ENCODE results near the gene SRPX.

Gene SRPX

DNA sequence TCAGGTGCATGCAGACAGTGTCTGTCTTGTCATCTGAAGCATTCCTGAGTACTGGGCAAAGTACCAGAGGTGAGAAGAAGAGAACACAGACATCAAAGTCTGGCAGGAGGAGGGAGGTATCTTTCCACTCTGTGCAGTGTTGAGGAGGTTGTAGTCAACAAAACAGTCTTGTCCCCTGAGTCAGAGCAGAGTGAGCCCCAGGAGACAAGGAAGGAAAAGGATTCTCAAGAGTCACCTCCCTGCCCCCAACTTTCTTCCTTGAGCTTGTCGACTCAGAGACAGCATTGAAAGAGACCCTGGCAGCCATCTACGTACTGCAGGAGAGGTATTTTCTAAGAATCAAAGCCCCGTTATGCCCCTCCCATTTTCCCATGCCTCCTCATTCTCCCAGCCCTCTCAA, 4.4 kb upstream of the SRPX start:
- no peaks in the 10 kb centered on the region for H3K79me1 ChIP-seq (ENCODE audit: low read depth, low read length)
- peaks cover 0 to 30% (median 3%) of the 10 kb centered on the region in 3 experiments for H3K27me3 ChIP-seq (ENCODE audit: control insufficient read depth in 3 of 3, insufficient read depth in 3 of 3, low read depth in 1 of 3, low read length in 3 of 3)
- no peak overlapping the region for H2AK5ac ChIP-seq (ENCODE audit: low read depth, low read length)
- H3K27ac ChIP-seq (replicated peaks; ENCODE audit: low read length) = no peak overlapping the region
- H4K91ac ChIP-seq (ENCODE audit: low read depth, low read length, poor library complexity) = no peak overlapping the region
- no peak overlapping the region for H3K18ac ChIP-seq (ENCODE audit: low read length)
- WGBS, 2 donors (ENCODE audit: extremely low coverage in 2 of 2, insufficient read length in 2 of 2, insufficient replicate concordance in 1 of 2) = no CpG with 5 or more reads among the region's 3 CpGs
- no peaks in the 10 kb centered on the region for H3K36me3 ChIP-seq (replicated peaks in 1 of 2; ENCODE audit: control insufficient read depth in 2 of 2, insufficient read depth in 2 of 2, low read length in 2 of 2)
- H2BK5ac ChIP-seq (ENCODE audit: low read length) = no peak overlapping the region
- H3K9me3 ChIP-seq (replicated peaks in 1 of 2; ENCODE audit: control insufficient read depth in 2 of 2, insufficient read depth in 1 of 2, low read depth in 1 of 2, low read length in 2 of 2) = no peaks in the 10 kb centered on the region
- H3K4ac ChIP-seq (ENCODE audit: low read length) = no peak overlapping the region
- no peak for DNase-seq (ENCODE audit: low spot score)
- H4K8ac ChIP-seq (ENCODE audit: low read depth, low read length) = no peak overlapping the region
- H3K23ac ChIP-seq (ENCODE audit: low read depth, low read length, poor library complexity) = no peak overlapping the region
- no peak overlapping the region for H2BK12ac ChIP-seq (ENCODE audit: low read length)
- H3K4me1 ChIP-seq (ENCODE audit: control insufficient read depth in 2 of 2, insufficient read depth in 1 of 2, low read depth in 1 of 2, low read length in 2 of 2) = peaks cover 0 to 2% of the 10 kb centered on the region in 2 donors
- no peak overlapping the region for H2BK15ac ChIP-seq (ENCODE audit: low read length)
- no peak overlapping the region for H3K9ac ChIP-seq (ENCODE audit: low read depth, low read length, poor library complexity)
- no peak overlapping the region for H3K14ac ChIP-seq (ENCODE audit: low read length)
- H3K4me3 ChIP-seq (ENCODE audit: low read length in 2 of 2) = no peak overlapping the region
- no peak overlapping the region for H2BK120ac ChIP-seq (ENCODE audit: low read depth, low read length)
- H2AFZ ChIP-seq (ENCODE audit: low read length) = no peak overlapping the region
- H3K4me2 ChIP-seq (ENCODE audit: insufficient read depth, low read length, poor library complexity, severe bottlenecking) = no peak overlapping the region

DNA sequence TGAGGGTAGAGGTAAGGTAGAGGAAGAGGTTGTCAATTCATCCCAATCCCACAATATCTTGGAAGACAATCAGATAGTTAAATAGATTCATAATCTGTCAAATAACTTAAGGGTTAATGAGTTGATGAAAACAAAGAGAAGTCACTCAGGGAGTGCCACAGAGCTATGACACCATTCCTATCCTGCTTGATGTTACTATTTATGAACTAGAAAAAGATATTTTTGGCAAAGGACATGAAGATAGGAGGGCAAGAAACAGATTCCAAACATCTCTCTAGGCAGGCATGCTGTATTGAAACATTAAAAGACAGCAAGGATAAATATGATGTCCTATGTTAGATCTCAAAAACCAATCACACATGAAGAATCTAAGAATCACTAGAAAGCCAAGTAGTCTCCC, 3.5 kb upstream of the SRPX start:
- no peak overlapping the region for H3K27ac ChIP-seq (replicated peaks; ENCODE audit: low read length)
- no peak overlapping the region for H2BK12ac ChIP-seq (ENCODE audit: low read length)
- H4K91ac ChIP-seq (ENCODE audit: low read depth, low read length, poor library complexity) = no peak overlapping the region
- no peak overlapping the region for H3K4ac ChIP-seq (ENCODE audit: low read length)
- no peak overlapping the region for H3K4me3 ChIP-seq (ENCODE audit: low read length in 2 of 2)
- H3K9ac ChIP-seq (ENCODE audit: low read depth, low read length, poor library complexity) = no peak overlapping the region
- no peak overlapping the region for H3K4me2 ChIP-seq (ENCODE audit: insufficient read depth, low read length, poor library complexity, severe bottlenecking)
- no peak overlapping the region for H2BK5ac ChIP-seq (ENCODE audit: low read length)
- no peak overlapping the region for H2BK120ac ChIP-seq (ENCODE audit: low read depth, low read length)
- no peaks in the 10 kb centered on the region for H3K9me3 ChIP-seq (replicated peaks in 1 of 2; ENCODE audit: control insufficient read depth in 2 of 2, insufficient read depth in 1 of 2, low read depth in 1 of 2, low read length in 2 of 2)
- DNase-seq (ENCODE audit: low spot score) = no peak
- no peak overlapping the region for H3K18ac ChIP-seq (ENCODE audit: low read length)
- H3K4me1 ChIP-seq (ENCODE audit: control insufficient read depth in 2 of 2, insufficient read depth in 1 of 2, low read depth in 1 of 2, low read length in 2 of 2) = peaks cover 0 to 2% of the 10 kb centered on the region in 2 donors
- no peaks in the 10 kb centered on the region for H3K79me1 ChIP-seq (ENCODE audit: low read depth, low read length)
- no peak overlapping the region for H4K8ac ChIP-seq (ENCODE audit: low read depth, low read length)
- H3K23ac ChIP-seq (ENCODE audit: low read depth, low read length, poor library complexity) = no peak overlapping the region
- no peak overlapping the region for H2BK15ac ChIP-seq (ENCODE audit: low read length)
- H3K27me3 ChIP-seq (ENCODE audit: control insufficient read depth in 3 of 3, insufficient read depth in 3 of 3, low read depth in 1 of 3, low read length in 3 of 3) = peaks cover 0 to 39% (median 6%) of the 10 kb centered on the region in 3 experiments
- H2AK5ac ChIP-seq (ENCODE audit: low read depth, low read length) = no peak overlapping the region
- H2AFZ ChIP-seq (ENCODE audit: low read length) = no peak overlapping the region
- H3K14ac ChIP-seq (ENCODE audit: low read length) = no peak overlapping the region
- H3K36me3 ChIP-seq (replicated peaks in 1 of 2; ENCODE audit: control insufficient read depth in 2 of 2, insufficient read depth in 2 of 2, low read length in 2 of 2) = no peaks in the 10 kb centered on the region

DNA sequence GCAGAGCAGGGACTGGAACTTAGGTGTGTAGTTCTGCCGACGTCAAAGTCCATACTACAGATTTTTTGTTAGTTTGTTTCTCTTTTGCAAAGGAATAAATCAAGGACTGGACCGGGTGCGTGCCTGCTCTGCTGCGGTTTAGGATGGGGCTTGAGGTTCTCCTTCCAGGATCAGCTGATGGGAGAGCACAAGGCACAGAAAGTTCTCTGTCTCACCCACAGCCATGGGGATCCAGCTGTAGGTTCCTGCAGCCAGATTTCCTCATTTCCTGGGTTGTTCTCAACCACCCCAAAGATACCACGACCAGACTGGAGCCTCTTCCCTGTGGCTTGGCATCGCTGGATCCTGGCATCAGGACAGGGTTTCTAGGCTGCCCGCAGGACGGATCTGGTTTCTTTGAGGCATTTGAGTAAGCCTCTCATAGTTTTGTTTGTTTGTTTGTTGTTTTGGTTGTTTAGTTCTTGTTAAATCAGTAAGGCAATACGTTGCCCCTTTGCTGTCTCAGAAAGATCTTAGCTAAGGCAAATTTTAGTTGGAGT, 789 bp upstream of the SRPX start:
- H2BK15ac ChIP-seq (ENCODE audit: low read length) = no peak overlapping the region
- H2AK5ac ChIP-seq (ENCODE audit: low read depth, low read length) = no peak overlapping the region
- H3K4me3 ChIP-seq (ENCODE audit: low read length in 2 of 2) = no peak overlapping the region
- no peak overlapping the region for H2BK120ac ChIP-seq (ENCODE audit: low read depth, low read length)
- no peak for DNase-seq (ENCODE audit: low spot score)
- no peak overlapping the region for H3K27ac ChIP-seq (replicated peaks; ENCODE audit: low read length)
- no peak overlapping the region for H2BK12ac ChIP-seq (ENCODE audit: low read length)
- no peak overlapping the region for H3K9ac ChIP-seq (ENCODE audit: low read depth, low read length, poor library complexity)
- no CpG with 5 or more reads among the region's 10 CpGs for WGBS, 2 donors (ENCODE audit: extremely low coverage in 2 of 2, insufficient read length in 2 of 2, insufficient replicate concordance in 1 of 2)
- peaks cover 0 to 61% (median 6%) of the 10 kb centered on the region in 3 experiments for H3K27me3 ChIP-seq (ENCODE audit: control insufficient read depth in 3 of 3, insufficient read depth in 3 of 3, low read depth in 1 of 3, low read length in 3 of 3)
- no peak overlapping the region for H4K8ac ChIP-seq (ENCODE audit: low read depth, low read length)
- no peak overlapping the region for H3K23ac ChIP-seq (ENCODE audit: low read depth, low read length, poor library complexity)
- H3K79me1 ChIP-seq (ENCODE audit: low read depth, low read length) = no peaks in the 10 kb centered on the region
- H3K36me3 ChIP-seq (replicated peaks in 1 of 2; ENCODE audit: control insufficient read depth in 2 of 2, insufficient read depth in 2 of 2, low read length in 2 of 2) = no peaks in the 10 kb centered on the region
- H3K4ac ChIP-seq (ENCODE audit: low read length) = no peak overlapping the region
- H3K4me1 ChIP-seq (ENCODE audit: control insufficient read depth in 2 of 2, insufficient read depth in 1 of 2, low read depth in 1 of 2, low read length in 2 of 2) = peaks cover 0 to 2% of the 10 kb centered on the region in 2 donors
- H3K9me3 ChIP-seq (replicated peaks in 1 of 2; ENCODE audit: control insufficient read depth in 2 of 2, insufficient read depth in 1 of 2, low read depth in 1 of 2, low read length in 2 of 2) = no peaks in the 10 kb centered on the region
- no peak overlapping the region for H2BK5ac ChIP-seq (ENCODE audit: low read length)
- H4K91ac ChIP-seq (ENCODE audit: low read depth, low read length, poor library complexity) = no peak overlapping the region
- H3K18ac ChIP-seq (ENCODE audit: low read length) = no peak overlapping the region
- H3K14ac ChIP-seq (ENCODE audit: low read length) = no peak overlapping the region
- H3K4me2 ChIP-seq (ENCODE audit: insufficient read depth, low read length, poor library complexity, severe bottlenecking) = no peak overlapping the region
- no peak overlapping the region for H2AFZ ChIP-seq (ENCODE audit: low read length)

DNA sequence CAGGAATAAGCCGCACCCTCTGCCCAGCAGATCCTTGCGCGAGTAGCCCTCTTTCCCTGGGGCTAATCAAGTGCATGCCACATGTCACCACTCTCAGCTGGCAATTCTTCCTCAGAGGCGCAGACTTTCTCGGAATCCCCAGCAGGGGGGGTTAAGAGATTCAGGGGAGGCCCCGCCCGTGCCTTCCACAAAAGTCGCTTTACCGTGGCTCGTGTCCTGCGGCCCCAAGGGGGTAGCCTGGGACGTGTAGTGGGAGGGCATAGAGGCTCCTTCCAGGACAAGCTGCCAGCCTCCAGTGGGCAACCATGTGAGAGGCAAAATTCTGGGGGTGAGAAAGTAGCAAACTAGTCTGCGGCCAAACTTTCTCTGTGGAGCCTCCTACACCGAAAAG, 652 bp downstream of the SRPX start:
- Histone ChIP-seq H4K91ac (ENCODE audit: low read depth, low read length, poor library complexity) (no peak overlapping the region), H4K8ac (ENCODE audit: low read depth, low read length) (no peak overlapping the region), H3K79me1 (ENCODE audit: low read depth, low read length) (no peaks in the 10 kb centered on the region), H3K23ac (ENCODE audit: low read depth, low read length, poor library complexity) (no peak overlapping the region), H3K27me3 (ENCODE audit: control insufficient read depth in 3 of 3, insufficient read depth in 3 of 3, low read depth in 1 of 3, low read length in 3 of 3) (peaks cover 0 to 63% (median 6%) of the 10 kb centered on the region in 3 experiments), H3K9ac (ENCODE audit: low read depth, low read length, poor library complexity) (no peak overlapping the region), H3K36me3 (replicated peaks in 1 of 2; ENCODE audit: control insufficient read depth in 2 of 2, insufficient read depth in 2 of 2, low read length in 2 of 2) (no peaks in the 10 kb centered on the region), H3K18ac (ENCODE audit: low read length) (peak overlapping the region; percentile 89), H2AK5ac (ENCODE audit: low read depth, low read length) (no peak overlapping the region), H3K4ac (ENCODE audit: low read length) (no peak overlapping the region), H3K9me3 (replicated peaks in 1 of 2; ENCODE audit: control insufficient read depth in 2 of 2, insufficient read depth in 1 of 2, low read depth in 1 of 2, low read length in 2 of 2) (no peaks in the 10 kb centered on the region), H2BK15ac (ENCODE audit: low read length) (no peak overlapping the region), H2AFZ (ENCODE audit: low read length) (peak overlapping the region; percentile 93), H2BK5ac (ENCODE audit: low read length) (no peak overlapping the region), H3K4me3 (ENCODE audit: low read length in 2 of 2) (peak overlapping the region; percentile 39 to 82), H3K14ac (ENCODE audit: low read length) (no peak overlapping the region), H3K27ac (replicated peaks; ENCODE audit: low read length) (no peak overlapping the region), H2BK120ac (ENCODE audit: low read depth, low read length) (no peak overlapping the region), H2BK12ac (ENCODE audit: low read length) (no peak overlapping the region), H3K4me1 (ENCODE audit: control insufficient read depth in 2 of 2, insufficient read depth in 1 of 2, low read depth in 1 of 2, low read length in 2 of 2) (peaks cover 0 to 2% of the 10 kb centered on the region in 2 donors), H3K4me2 (ENCODE audit: insufficient read depth, low read length, poor library complexity, severe bottlenecking) (peak overlapping the region; percentile 62)
- WGBS, 2 donors (ENCODE audit: extremely low coverage in 2 of 2, insufficient read length in 2 of 2, insufficient replicate concordance in 1 of 2) = no CpG with 5 or more reads among the region's 14 CpGs
- peak; percentile 20 for DNase-seq (ENCODE audit: low spot score)
